ENCODE results near the gene POU5F1.
A peak's percentile ranks its signal among the peaks of the same experiment; 100 is the strongest.

POU5F1 gene

GRCh38 chr6:31140643-31141042 lies 29.8 kb downstream of the POU5F1 start:
- DNase-seq (ENCODE audit: low read depth in 2 of 2): no peak

- DNase-seq (ENCODE audit: low read depth in 2 of 2): no peak
These were observed 30.9 kb downstream of the POU5F1 start for GRCh38 chr6:31139599-31139998.

- DNase-seq (ENCODE audit: low read depth in 2 of 2): no peak
These were observed 31.5 kb downstream of the POU5F1 start, which contains the start of gene PSORS1C2 for GRCh38 chr6:31138982-31139381. Gene PSORS1C2, minus strand, starts transcription at chr6:31139066. Its CDS starts 40 bp downstream, at chr6:31139026.

GRCh38 chr6:31135710-31136109 lies 34.8 kb downstream of the POU5F1 start:
- no peak for DNase-seq (ENCODE audit: low read depth in 2 of 2)

- no peak for DNase-seq (ENCODE audit: low read depth in 2 of 2)
These were observed 37.7 kb downstream of the POU5F1 start for GRCh38 chr6:31132806-31133205.

GRCh38 chr6:31131595-31131994 lies 38.9 kb downstream of the POU5F1 start:
- DNase-seq (ENCODE audit: low read depth in 2 of 2): no peak

GRCh38 chr6:31130751-31131150 lies 39.7 kb downstream of the POU5F1 start:
- DNase-seq (ENCODE audit: low read depth in 2 of 2): no peak

GRCh38 chr6:31129130-31129529 lies 41.4 kb downstream of the POU5F1 start:
- no peak for DNase-seq (ENCODE audit: low read depth in 2 of 2)

GRCh38 chr6:31128093-31128676 lies 42.3 kb downstream of the POU5F1 start:
- DNase-seq (ENCODE audit: low read depth in 2 of 2): peak; percentile 48 to 52

GRCh38 chr6:31126396-31127175 lies 43.9 kb downstream of the POU5F1 start:
- DNase-seq (ENCODE audit: low read depth in 2 of 2): no peak

- no peak for DNase-seq (ENCODE audit: low read depth in 2 of 2)
These were observed 44.7 kb downstream of the POU5F1 start for GRCh38 chr6:31125586-31126363.

GRCh38 chr6:31125162-31125561 lies 45.3 kb downstream of the POU5F1 start:
- no peak for DNase-seq (ENCODE audit: low read depth in 2 of 2)

GRCh38 chr6:31122791-31123706 lies 47.4 kb downstream of the POU5F1 start:
- DNase-seq (ENCODE audit: low read depth in 2 of 2): no peak

- DNase-seq (ENCODE audit: low read depth in 2 of 2): no peak
These were observed 49.2 kb downstream of the POU5F1 start for GRCh38 chr6:31121131-31121790.

GRCh38 chr6:31120151-31120915 lies 50.1 kb downstream of the POU5F1 start, which contains the start of gene CDSN:
Gene CDSN, minus strand, starts transcription at chr6:31120446. Its CDS starts 27 bp downstream, at chr6:31120419.
- DNase-seq (ENCODE audit: low read depth in 2 of 2): no peak

GRCh38 chr6:31118178-31118577 lies 52.3 kb downstream of the POU5F1 start:
- no peak for DNase-seq (ENCODE audit: low read depth in 2 of 2)

- no peak for DNase-seq (ENCODE audit: low read depth in 2 of 2)
These were observed 53.7 kb downstream of the POU5F1 start for GRCh38 chr6:31116661-31117385.

GRCh38 chr6:31115941-31116560 lies 54.4 kb downstream of the POU5F1 start:
- no peak for DNase-seq (ENCODE audit: low read depth in 2 of 2)

Data from stimulated activated CD8-positive, alpha-beta memory T cell treated with anti-CD3 and anti-CD28 coated beads, Interleukin-7, amount 100 ng/mL, for 1 hour (primary cell).